Coronary artery (tissue), 2 donors: ENCODE results near the gene MYO5A.
A peak's percentile ranks its signal among the peaks of the same experiment; 100 is the strongest.
"Not testable (repeated sequence)": the region's sequence is repeated elsewhere in the genome, so short reads cannot be mapped to it uniquely, and the experiment has no call there.

Experiments
- DNase-seq: peaks from one replicate; pipeline ENCODE4 v3.0.0-alpha.2; 2017; ENCODE audit warnings: low spot score
- H3K27ac ChIP-seq, 2 donors: fragments of 200-600 bp; sonication (generic); one replicate each; pipeline ENCODE4 v1.5.1; 2016 to 2019
- H3K4me3 ChIP-seq: fragments of 200-600 bp; sonication (generic); 2 replicates; pipeline ENCODE4 v1.5.1; 2016; ENCODE audit warnings: mild to moderate bottlenecking, moderate library complexity
- CTCF ChIP-seq: fragments of 200-600 bp; sonication (generic); IDR thresholded peaks from one replicate; pipeline ENCODE4 v1.5.1; 2019; ENCODE audit warnings: antibody characterized with exemption

The MYO5A gene

GRCh38 chr15:52566889-52567288, 38.2 kb upstream of the MYO5A start:
- no peak for DNase-seq
- Histone ChIP-seq H3K27ac (no peak overlapping the region), H3K4me3 (peak overlapping the region; percentile 77)
- TF ChIP-seq CTCF = no peak

GRCh38 chr15:52565417-52566358, 37.0 kb upstream of the MYO5A start:
- H3K27ac ChIP-seq, DNase-seq: not testable (repeated sequence)

GRCh38 chr15:52563501-52564060, 34.9 kb upstream of the MYO5A start:
- no peak overlapping the region for H3K4me3 ChIP-seq
- TF ChIP-seq CTCF = no peak
- no peak overlapping the region for H3K27ac ChIP-seq
- no peak for DNase-seq

More at GRCh38 chr15:52565417-52566358, 37.0 kb upstream of the MYO5A start:
- not testable (repeated sequence) for H3K4me3 ChIP-seq

GRCh38 chr15:52559575-52559974, 30.9 kb upstream of the MYO5A start:
- no peak for DNase-seq
- no peak for TF ChIP-seq CTCF
- Histone ChIP-seq H3K4me3 (no peak overlapping the region), H3K27ac (no peak overlapping the region)

- Histone ChIP-seq H3K27ac (no peak overlapping the region), H3K4me3 (no peak overlapping the region)
- no peak for DNase-seq
- no peak for TF ChIP-seq CTCF
Observed at GRCh38 chr15:52559022-52559421, 30.3 kb upstream of the MYO5A start.

GRCh38 chr15:52558196-52558595, 29.5 kb upstream of the MYO5A start:
- H3K4me3 ChIP-seq = no peak overlapping the region
- no peak overlapping the region for H3K27ac ChIP-seq
- TF ChIP-seq CTCF = no peak
- no peak for DNase-seq

- DNase-seq = no peak
- no peak for TF ChIP-seq CTCF
- H3K27ac ChIP-seq = no peak overlapping the region
- no peak overlapping the region for H3K4me3 ChIP-seq
Observed at GRCh38 chr15:52557274-52557641, 28.6 kb upstream of the MYO5A start.
